BJ (cell line): Measurements from ENCODE around the gene SZT2. TPM values are rescaled to one million over a fixed set of nuclear protein-coding genes. Genes with fewer than 3 reads are reported as not detected.
"Not testable (repeated sequence)": the region's sequence is repeated elsewhere in the genome, so short reads cannot be mapped to it uniquely, and the experiment has no call there.

Experiments
- CTCF ChIA-PET: fragments of 350-600 bp; formaldehyde crosslinking; extraction: SDS; loops from one replicate; lab custom pipeline; 2021; ENCODE audit warnings: antibody characterized with exemption, inconsistent platforms; lab: Yijun Ruan, JAX
- POLR2A ChIA-PET: fragments of 300-600 bp; sonication (Branson Sonifier 250); formaldehyde crosslinking; extraction: SDS; loops from one replicate; lab custom pipeline; 2021; ENCODE audit warnings: antibody characterized with exemption; lab: Charles Lee
- DNase-seq: peaks from one replicate; pipeline ENCODE4 v3.0.0-alpha.2; 2011; ENCODE audit warnings: low read depth
- H3K27me3 ChIP-seq: 2 replicates; pipeline ENCODE4 v1.6.0; 2011; ENCODE audit warnings: low read length; ENCODE audit not compliant: control insufficient read depth, insufficient read depth
- H3K36me3 ChIP-seq: 2 replicates; pipeline ENCODE4 v1.5.1; 2011; ENCODE audit warnings: low read length; ENCODE audit not compliant: control insufficient read depth, insufficient read depth
- H3K4me3 ChIP-seq: 2 replicates; pipeline ENCODE4 v1.5.1; 2011; ENCODE audit warnings: low read depth, mild to moderate bottlenecking, control low read depth, low read length
- CTCF ChIP-seq: IDR thresholded peaks from 2 replicates; pipeline ENCODE4 v1.5.1; 2011; ENCODE audit warnings: low read depth, mild to moderate bottlenecking, control low read depth, inconsistent platforms, low read length, moderate library complexity; ENCODE audit not compliant: insufficient read depth
- polyA plus RNA-seq: library from polyadenylated mRNA; depleted of rRNA; stranded (reverse); fragments of >200 nt; gene quantifications from 2 replicates; pipeline ENCODE4 v1.2.3, GENCODE V29; 2011

Gene SZT2
- polyA plus RNA-seq, 1 experiment: 12.1 TPM

DNA sequence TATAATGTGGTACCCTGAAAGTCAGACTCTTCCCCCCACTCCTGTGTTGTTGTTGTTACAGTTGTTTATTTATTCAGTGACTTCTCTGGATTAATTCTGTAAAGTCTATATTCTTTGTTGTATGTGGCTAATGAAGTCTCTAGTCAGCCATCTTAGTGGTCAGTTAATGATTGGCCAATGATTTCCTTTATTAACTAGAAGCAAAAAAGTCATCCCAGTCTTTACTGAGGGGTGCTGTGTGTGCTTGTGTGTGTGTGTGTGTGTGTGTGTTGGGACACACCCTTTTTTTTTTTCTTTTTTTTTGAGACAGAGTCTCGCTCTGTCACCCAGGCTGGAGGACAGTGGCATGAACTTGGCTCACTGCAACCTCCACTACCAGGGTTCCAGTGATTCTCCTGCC is 101.4 kb downstream of the SZT2 start:
- CTCF ChIA-PET: interaction anchor here (0.7 kb wide), 1 partner anchor 8 kb away, joined by 4 read pairs; no protein-coding TSS in a partner anchor

DNA sequence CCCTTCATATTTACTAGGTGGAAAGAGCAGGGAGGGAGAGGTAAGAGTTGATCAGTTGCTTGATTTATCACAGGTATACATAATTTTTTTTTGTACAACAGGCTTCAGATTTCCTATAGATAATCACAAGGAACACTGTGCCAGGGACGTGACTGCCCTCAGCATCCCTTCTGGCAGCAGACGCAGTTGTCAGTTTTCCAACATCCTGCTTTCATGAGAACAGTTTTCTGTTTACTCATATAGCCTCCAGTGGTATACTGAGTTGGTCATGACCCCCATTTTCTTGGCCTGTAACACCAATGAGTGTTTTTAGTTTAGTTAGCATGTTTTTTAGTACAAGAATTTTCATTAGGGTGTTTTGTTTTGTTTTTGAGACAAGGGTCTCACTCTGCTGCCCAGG is 103.1 kb downstream of the SZT2 start:
- Histone ChIP-seq H3K36me3 (no peaks in the 10 kb centered on the region), H3K4me3 (no peak overlapping the region), H3K27me3 (no peaks in the 10 kb centered on the region)
- POLR2A ChIA-PET: no interaction called here
- CTCF ChIA-PET: interaction anchor here (0.6 to 0.9 kb wide), 3 partner anchors 10 to 1214 kb away, joined by 3 to 4 read pairs (median 3); no protein-coding TSS in a partner anchor
- TF ChIP-seq CTCF: no peak
- DNase-seq: no peak

More for the DNA sequence above, 101.4 kb downstream of the SZT2 start:
- no peaks in the 10 kb centered on the region for H3K36me3 ChIP-seq
- no peaks in the 10 kb centered on the region for H3K27me3 ChIP-seq
- DNase-seq: no peak
- TF ChIP-seq CTCF: no peak
- no peak overlapping the region for H3K4me3 ChIP-seq
- POLR2A ChIA-PET: no interaction called here

DNA sequence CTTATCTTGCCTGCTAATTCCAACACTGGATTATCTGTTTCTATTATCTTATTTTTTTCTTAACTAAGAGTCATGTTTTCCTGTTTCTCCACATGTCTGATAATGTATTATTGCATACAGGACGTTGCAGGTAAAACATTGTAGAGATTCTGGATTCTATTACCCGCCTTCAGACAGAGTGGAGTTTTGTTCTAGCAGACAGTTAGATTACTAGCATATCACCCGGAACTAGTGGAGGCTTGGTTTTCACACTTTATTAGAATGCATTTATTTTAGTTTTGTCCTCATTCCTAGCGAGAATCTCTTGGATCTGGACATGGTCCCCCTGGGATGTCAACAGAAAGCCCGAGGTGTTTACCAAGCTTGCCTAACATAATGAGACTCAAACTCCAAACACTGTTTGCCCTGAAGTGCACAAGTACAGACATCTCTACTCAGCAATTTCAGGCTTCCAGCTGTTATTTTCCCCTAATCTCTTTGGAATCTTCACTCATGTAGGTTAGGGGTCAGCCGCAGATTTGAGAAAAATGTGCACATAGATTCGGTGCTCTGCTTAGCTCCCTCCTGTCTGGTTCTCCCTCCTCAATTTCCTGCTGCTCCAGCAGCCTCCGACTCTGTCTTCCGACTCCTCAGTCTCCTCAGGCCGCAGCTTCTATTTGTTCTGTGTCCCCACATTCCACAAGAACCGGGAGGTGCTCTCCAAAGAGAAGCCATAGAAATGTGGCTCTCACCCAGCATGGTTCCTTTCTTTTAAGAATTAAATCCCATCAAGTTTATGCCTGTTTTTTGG is 104.2 kb downstream of the SZT2 start:
- DNase-seq: no peak
- H3K27me3 ChIP-seq: no peaks in the 10 kb centered on the region
- TF ChIP-seq CTCF: no peak
- H3K4me3 ChIP-seq: no peak overlapping the region
- POLR2A ChIA-PET: no interaction called here
- H3K36me3 ChIP-seq: no peaks in the 10 kb centered on the region
- CTCF ChIA-PET: interaction anchor here (0.6 to 0.7 kb wide), 2 partner anchors 25 to 35 kb away, joined by 3 read pairs; no protein-coding TSS in a partner anchor

GRCh38 chr1:43495204-43495603 is 105.5 kb downstream of the SZT2 start:
- Histone ChIP-seq H3K36me3 (no peaks in the 10 kb centered on the region), H3K27me3 (no peaks in the 10 kb centered on the region), H3K4me3 (no peak overlapping the region)
- POLR2A ChIA-PET: no interaction called here
- CTCF ChIA-PET: no interaction called here
- no peak for TF ChIP-seq CTCF
- no peak for DNase-seq

GRCh38 chr1:43499898-43500297 is 110.2 kb downstream of the SZT2 start:
- TF ChIP-seq CTCF: 0 out of 2 replicates have a peak, but pooled peaks have one; percentile 19
- H3K4me3 ChIP-seq: no peak overlapping the region
- DNase-seq: no peak
- ChIA-PET CTCF (interaction anchor here (0.8 to 1.3 kb wide), 4 partner anchors 10 to 23 kb away, joined by 3 to 4 read pairs (median 4); no protein-coding TSS in a partner anchor), POLR2A (no interaction called here)
- no peaks in the 10 kb centered on the region for H3K27me3 ChIP-seq
- H3K36me3 ChIP-seq: no peaks in the 10 kb centered on the region

- H3K36me3 ChIP-seq, H3K4me3 ChIP-seq, H3K27me3 ChIP-seq, DNase-seq, POLR2A ChIA-PET, CTCF ChIA-PET: not testable (repeated sequence)
These were observed 112.1 kb downstream of the SZT2 start for GRCh38 chr1:43501806-43502205.
